Stimulated activated CD4-positive, alpha-beta T cell treated with anti-CD3 and anti-CD28 coated beads, Interleukin-4, amount 100 ng/mL, for 4 hours (primary cell): ENCODE data around the gene EGLN2.
"Not testable (repeated sequence)": the region's sequence is repeated elsewhere in the genome, so short reads cannot be mapped to it uniquely, and the experiment has no call there.

ENCODE experiments used
- DNase-seq, 2 experiments: peaks; one replicate each; pipeline ENCODE4 v3.0.0-alpha.2; 2020

EGLN2 gene

GRCh38 chr19:40802300-40803169 lies 3.5 kb downstream of the EGLN2 start:
- DNase-seq, result no peak

- no peak for DNase-seq
Measured at GRCh38 chr19:40803170-40803856, 4.3 kb downstream of the EGLN2 start.

GRCh38 chr19:40803857-40804782 lies 5.1 kb downstream of the EGLN2 start:
- DNase-seq, result peak; percentile 30 to 57

- no peak for DNase-seq
Measured at GRCh38 chr19:40804783-40805242, 5.8 kb downstream of the EGLN2 start.

- DNase-seq, result peak in 1 of 2 experiments; percentile 38
Measured at GRCh38 chr19:40805258-40805868, 6.4 kb downstream of the EGLN2 start.

GRCh38 chr19:40806423-40807146 lies 7.6 kb downstream of the EGLN2 start:
- peak; percentile 70 to 73 for DNase-seq

GRCh38 chr19:40807147-40808020 lies 8.4 kb downstream of the EGLN2 start:
- no peak for DNase-seq

GRCh38 chr19:40808021-40808325 lies 9.0 kb downstream of the EGLN2 start:
- DNase-seq, result no peak

- DNase-seq, result no peak
Measured at GRCh38 chr19:40808497-40808896, 9.5 kb downstream of the EGLN2 start.

- no peak for DNase-seq
Measured at GRCh38 chr19:40809358-40810086, 10.5 kb downstream of the EGLN2 start.

- DNase-seq, result no peak
Measured at GRCh38 chr19:40810160-40810559, 11.2 kb downstream of the EGLN2 start.

GRCh38 chr19:40810649-40811408 lies 11.8 kb downstream of the EGLN2 start:
- peak in 1 of 2 experiments; percentile 36 for DNase-seq

GRCh38 chr19:40811478-40812341 lies 12.7 kb downstream of the EGLN2 start:
- peak in 1 of 2 experiments; percentile 36 for DNase-seq

- not testable (repeated sequence) for DNase-seq
Measured at GRCh38 chr19:40812571-40812970, 13.6 kb downstream of the EGLN2 start.

- no peak for DNase-seq
Measured at GRCh38 chr19:40813182-40813581, 14.2 kb downstream of the EGLN2 start.

GRCh38 chr19:40815223-40815622 lies 16.2 kb downstream of the EGLN2 start:
- no peak for DNase-seq

- DNase-seq, result peak; percentile 69 to 76
Measured at GRCh38 chr19:40818480-40819399, 19.7 kb downstream of the EGLN2 start.
